ENCODE results near the gene MAP4K3. TPM values are rescaled to one million over a fixed set of nuclear protein-coding genes. Genes with fewer than 3 reads are reported as not detected.

MAP4K3 gene
- total and polyA plus RNA-seq, 2 of the 8 experiments (the other 6 are each of a cell fraction or from before 2014, with no cell fraction given) = 11.4 to 63.0 TPM

DNA sequence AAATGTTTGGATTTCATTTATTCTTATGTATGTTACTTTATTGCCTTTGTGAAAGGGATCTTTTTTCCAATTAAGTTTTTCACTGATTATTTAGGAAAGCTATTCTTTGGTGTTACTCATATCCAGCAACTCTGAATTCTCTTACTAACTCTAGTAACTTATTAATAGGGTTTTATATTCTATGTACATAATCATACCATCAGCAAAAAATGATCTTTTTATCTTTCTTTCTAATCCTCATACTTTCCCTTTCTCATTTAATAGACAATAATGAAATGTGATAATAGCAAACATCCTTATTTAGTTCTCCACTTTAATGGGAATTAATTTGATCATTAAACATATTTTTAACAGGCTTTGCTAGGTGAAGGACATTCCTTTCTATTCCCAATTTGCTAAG is 181.0 kb downstream of the MAP4K3 start:
- no peak overlapping the region for H3K9ac ChIP-seq (replicated peaks in 1 of 4; ENCODE audit: extremely low read depth in 1 of 4, low read depth in 3 of 4, low read length in 3 of 4)
- no peaks in the 10 kb centered on the region for H3K79me2 ChIP-seq (ENCODE audit: control insufficient read depth in 1 of 2, insufficient read depth in 2 of 2, low read length in 2 of 2)
- H3K27me3 ChIP-seq (replicated peaks in 1 of 4; ENCODE audit: control insufficient read depth in 3 of 4, extremely low read depth in 1 of 4, insufficient read depth in 3 of 4, low read length in 3 of 4) = no peaks in the 10 kb centered on the region
- H3K9me3 ChIP-seq (ENCODE audit: insufficient read depth in 2 of 2, low read depth in 1 of 2, low read length in 1 of 2) = peaks cover 5 to 9% of the 10 kb centered on the region in 2 experiments; a peak in 2 of 4 replicates
- H2BK120ac ChIP-seq (replicated peaks; ENCODE audit: low read depth, low read length) = no peak overlapping the region
- no peaks in the 10 kb centered on the region for H4K20me1 ChIP-seq (replicated peaks in 1 of 2; ENCODE audit: control insufficient read depth in 1 of 2, insufficient read depth in 2 of 2, low read length in 2 of 2)
- H3K27ac ChIP-seq (ENCODE audit: low read depth, low read length) = no peak overlapping the region
- no peak overlapping the region for H2AFZ ChIP-seq (ENCODE audit: low read length)
- no peak overlapping the region for H3K4ac ChIP-seq (replicated peaks; ENCODE audit: insufficient read length, low read depth, low read length)
- H3K14ac ChIP-seq (ENCODE audit: insufficient read length) = no peak overlapping the region
- CTCF ChIA-PET (ENCODE audit: partially characterized antibody) = no interaction called here
- no peak overlapping the region for H3K23ac ChIP-seq (ENCODE audit: insufficient read length)
- peaks cover 0 to 59% (median 28%) of the 10 kb centered on the region in 4 experiments; a peak in 7 of 8 replicates for H3K36me3 ChIP-seq (ENCODE audit: control insufficient read depth in 2 of 4, insufficient read depth in 4 of 4, low read length in 3 of 4)
- H2AK5ac ChIP-seq (ENCODE audit: low read depth, low read length) = no peak overlapping the region
- no peak overlapping the region for H4K8ac ChIP-seq (ENCODE audit: extremely low read depth, insufficient read depth, low read length)
- no peak overlapping the region for H2BK15ac ChIP-seq (ENCODE audit: low read length)
- no peak overlapping the region for H2BK12ac ChIP-seq (ENCODE audit: low read depth, low read length)
- no peak overlapping the region for H3K18ac ChIP-seq (ENCODE audit: extremely low read depth, low read length)
- H4K5ac ChIP-seq (ENCODE audit: insufficient read length, low read depth, low read length) = no peak overlapping the region
- DNase-seq (ENCODE audit: low read depth in 1 of 2, low spot score in 2 of 2) (no peak), FAIRE-seq (no peak)
- POLR2A ChIA-PET (ENCODE audit: partially characterized antibody) = no interaction called here
- H3K79me1 ChIP-seq (ENCODE audit: low read depth, low read length) = no peaks in the 10 kb centered on the region
- H2BK5ac ChIP-seq (ENCODE audit: low read depth, low read length) = no peak overlapping the region
- no peak overlapping the region for H3K56ac ChIP-seq (replicated peaks; ENCODE audit: insufficient read length, low read depth, low read length)
- no peak overlapping the region for H4K91ac ChIP-seq (replicated peaks; ENCODE audit: insufficient read length, low read length)
- H3K4me2 ChIP-seq (ENCODE audit: insufficient read depth in 1 of 2, low read depth in 2 of 2, low read length in 2 of 2) = no peak overlapping the region
- H3K23me2 ChIP-seq (ENCODE audit: low read depth, low read length) = no peaks in the 10 kb centered on the region
- TF ChIP-seq SP2 (IDR thresholded peaks at IDR 0.05; ENCODE audit: low read length) (no peak), POLR2AphosphoS5 (IDR thresholded peaks at IDR 0.05; ENCODE audit: low read depth, low read length) (no peak), SIN3A (conservative IDR thresholded peaks at IDR 0.05 in 1 of 2, IDR thresholded peaks at IDR 0.05 in 1 of 2; ENCODE audit: low read depth in 1 of 2, low read length in 2 of 2) (no peak), YY1 (IDR thresholded peaks at IDR 0.05; ENCODE audit: low read depth, low read length) (no peak), POU5F1 (IDR thresholded peaks at IDR 0.05; ENCODE audit: low read depth, low read length) (no peak), E2F6 (IDR thresholded peaks at IDR 0.05) (no peak), SIRT6 (IDR thresholded peaks at IDR 0.05; ENCODE audit: low read length) (no peak), SAP30 (IDR thresholded peaks at IDR 0.05; ENCODE audit: insufficient read depth, insufficient replicate concordance, low read length) (no peak), BRCA1 (IDR thresholded peaks at IDR 0.05; ENCODE audit: low read depth, low read length) (no peak), SIX5 (IDR thresholded peaks at IDR 0.05; ENCODE audit: low read depth, low read length) (no peak), ASH2L (IDR thresholded peaks at IDR 0.05; ENCODE audit: low read length) (no peak)
- no peaks in the 10 kb centered on the region for H3K4me1 ChIP-seq (replicated peaks in 1 of 4; ENCODE audit: control insufficient read depth in 3 of 4, insufficient read depth in 4 of 4, low read length in 3 of 4)
- no peak overlapping the region for H3K4me3 ChIP-seq (ENCODE audit: extremely low read depth in 1 of 4, insufficient read depth in 2 of 4, low read depth in 3 of 4, low read length in 4 of 4)
- H2BK20ac ChIP-seq (ENCODE audit: low read length) = no peak overlapping the region
